HG03565 (cell line): ENCODE results near the gene PPP1R2C.

ENCODE experiments used
- ATAC-seq: cut with Tn5 transposase; IDR thresholded peaks from one replicate; pipeline ENCODE4 v1.9.1; 2021; ENCODE audit warnings: mild to moderate bottlenecking, moderate library complexity; ENCODE audit not compliant: unreplicated experiment

PPP1R2C gene

DNA sequence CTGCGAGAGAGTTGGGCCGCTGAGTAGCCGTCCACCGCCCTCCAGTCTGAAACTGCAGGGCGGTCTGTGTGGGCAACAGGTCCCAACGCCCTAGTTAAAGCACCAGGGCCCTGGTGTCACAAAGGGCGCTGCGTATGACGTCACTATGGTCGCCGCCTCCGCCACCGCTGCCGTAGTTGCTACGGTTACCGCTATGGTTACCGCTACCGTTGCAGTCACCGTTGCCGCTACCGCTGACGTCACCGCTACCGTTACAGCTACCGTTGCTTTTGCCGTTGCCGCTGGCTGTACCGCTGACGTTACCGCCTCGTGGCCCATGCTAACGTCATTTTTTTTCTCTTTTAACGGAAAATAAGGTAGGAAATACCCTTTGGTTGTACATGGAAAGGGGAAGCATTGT lies at the start of gene PPP1R2C:
Gene PPP1R2C (minus strand): TSS at position 68 of the 400 bp plus-strand sequence. CDS start 84 bp downstream, outside the sequence.
- no peak for ATAC-seq

- ATAC-seq = no peak
These were observed 47.2 kb upstream of the PPP1R2C start for GRCh38 chrX:42825201-42825600.

DNA sequence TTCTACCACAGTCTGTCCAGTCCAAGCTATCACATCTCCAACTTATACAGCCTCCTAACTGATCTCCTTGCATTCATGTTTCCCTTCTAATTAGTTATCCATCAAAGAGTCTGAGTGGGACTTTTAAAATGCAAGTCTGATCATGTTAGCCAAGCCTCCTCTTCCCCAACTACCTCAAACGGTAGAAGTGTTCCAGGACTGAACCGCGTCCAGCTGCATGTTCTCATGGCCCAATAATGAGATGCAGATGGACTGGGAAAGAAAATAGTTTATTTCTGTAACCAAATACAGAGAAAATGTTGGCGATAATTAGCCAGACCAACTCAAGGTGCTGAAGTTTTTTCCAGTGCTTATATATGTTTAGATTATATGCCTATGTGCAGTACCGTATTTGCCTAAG lies 46.6 kb upstream of the PPP1R2C start:
- ATAC-seq = no peak

DNA sequence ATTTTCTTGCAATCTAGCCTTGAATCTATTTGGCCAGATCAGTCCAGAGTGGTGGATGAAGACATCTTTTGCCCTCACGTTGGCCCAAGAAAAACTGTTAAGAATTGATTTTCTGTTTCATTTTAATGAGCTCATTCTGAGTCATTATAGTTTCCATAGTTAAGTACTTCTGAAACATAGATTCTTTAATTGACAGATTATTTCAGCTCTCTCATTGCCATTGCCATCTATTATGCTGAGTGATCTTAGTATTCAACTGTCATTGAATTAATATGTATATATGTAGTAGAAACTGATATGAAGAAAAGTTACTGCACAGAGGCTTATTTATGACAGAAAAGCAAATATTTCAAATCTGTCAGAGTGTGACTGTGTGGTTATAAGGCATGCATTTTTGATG lies 45.5 kb upstream of the PPP1R2C start:
- ATAC-seq = no peak

GRCh38 chrX:42821803-42822443 lies 44.0 kb upstream of the PPP1R2C start:
- no peak for ATAC-seq

DNA sequence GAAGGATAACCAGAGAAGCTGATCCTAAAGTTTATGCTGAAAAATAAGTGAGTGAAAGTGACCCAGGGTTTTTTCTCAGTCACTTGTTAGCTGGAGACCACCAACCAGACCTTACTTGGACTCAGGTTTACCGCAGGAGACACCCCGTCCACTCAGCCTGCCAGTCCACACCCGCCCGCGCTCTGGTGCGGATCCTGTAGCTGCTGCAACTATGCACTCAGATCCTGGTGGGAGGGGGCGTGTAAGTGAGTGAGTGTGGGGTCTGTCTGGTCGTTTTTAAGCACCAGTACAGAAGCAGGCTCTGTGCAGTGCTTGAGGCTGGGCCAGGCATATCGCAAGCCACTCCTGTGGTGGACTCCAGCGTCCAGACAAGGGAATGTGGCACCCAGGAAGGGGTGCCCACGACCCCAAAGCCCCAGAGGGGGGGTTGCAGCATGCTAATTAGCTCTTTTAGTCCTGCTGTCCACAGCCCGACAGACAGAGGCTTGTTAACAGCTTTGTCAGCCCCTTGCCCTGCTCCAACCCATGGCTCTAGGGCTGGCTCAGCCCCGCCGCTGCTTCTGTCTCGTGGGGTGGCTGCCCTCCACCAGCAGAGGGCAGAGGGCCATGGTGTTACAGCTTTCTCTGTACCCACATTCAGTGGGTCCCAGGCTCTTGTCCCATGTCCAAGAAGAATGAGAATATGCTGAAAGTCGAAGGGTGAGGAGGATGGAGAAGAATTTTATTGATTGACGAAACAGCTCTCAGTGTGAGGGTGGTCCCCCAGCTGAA lies 40.4 kb upstream of the PPP1R2C start:
- no peak for ATAC-seq

DNA sequence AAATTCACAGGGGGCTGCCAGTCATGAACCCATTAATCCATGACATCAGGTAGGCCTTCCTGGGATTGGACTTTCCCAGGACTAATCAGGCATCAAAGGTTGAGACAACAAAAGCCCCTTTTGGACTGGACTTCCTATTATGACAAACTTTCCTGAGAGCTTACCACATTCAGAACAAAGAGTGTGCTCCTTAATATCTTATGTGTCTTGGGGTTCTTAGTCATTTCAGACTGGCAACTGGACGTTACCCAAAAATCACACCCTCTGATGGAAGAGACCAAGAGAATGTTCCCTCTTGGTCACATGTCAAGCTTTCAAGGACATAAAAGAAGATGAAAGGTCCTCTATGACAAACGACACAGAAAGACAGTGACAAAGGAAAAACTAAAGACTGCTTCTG lies 31.6 kb upstream of the PPP1R2C start:
- no peak for ATAC-seq

- ATAC-seq = no peak
These were observed 29.4 kb upstream of the PPP1R2C start for GRCh38 chrX:42807393-42807792.

- ATAC-seq = no peak
These were observed 26.6 kb upstream of the PPP1R2C start for GRCh38 chrX:42804524-42804923.

GRCh38 chrX:42803320-42803719 lies 25.4 kb upstream of the PPP1R2C start:
- ATAC-seq = no peak

- no peak for ATAC-seq
These were observed 19.8 kb upstream of the PPP1R2C start for GRCh38 chrX:42797651-42798269.

DNA sequence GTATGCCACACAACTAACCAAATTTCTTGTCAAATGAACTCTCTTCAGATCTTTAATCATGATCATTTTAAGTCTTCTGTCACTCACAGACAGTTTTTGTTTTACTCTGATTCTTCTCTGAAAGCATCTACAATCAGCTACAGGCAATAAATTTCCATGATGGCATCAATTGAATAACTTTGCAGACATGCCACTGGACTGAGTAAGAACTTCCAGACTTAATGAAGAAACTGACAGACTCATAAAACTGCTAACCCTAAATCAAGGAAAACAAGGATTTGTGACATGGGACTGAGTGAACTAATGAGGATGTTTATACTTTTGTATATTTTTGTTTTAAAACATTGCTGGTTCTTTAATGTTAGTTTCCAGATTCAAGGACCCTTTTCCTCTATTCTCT lies 5.5 kb upstream of the PPP1R2C start:
- ATAC-seq = no peak

DNA sequence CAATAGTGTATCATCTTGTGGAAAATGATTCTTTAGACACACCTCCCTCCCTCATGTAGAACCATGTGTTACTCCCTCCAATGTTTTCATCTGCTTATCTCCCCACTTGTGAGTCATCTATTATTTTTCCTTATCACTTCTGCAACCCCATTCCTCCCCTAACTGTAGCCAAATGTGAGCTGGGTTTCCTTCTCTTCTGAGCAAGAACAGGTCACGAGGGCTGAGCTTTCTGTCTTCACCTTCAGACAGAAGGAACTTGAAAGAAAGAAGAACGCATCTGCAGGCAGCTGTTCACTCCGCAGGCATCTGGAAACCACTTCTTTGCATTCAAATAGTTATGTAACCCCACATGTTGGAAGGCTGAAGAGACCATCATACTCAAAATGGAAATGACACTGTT lies 1.8 kb downstream of the PPP1R2C start:
- ATAC-seq = no peak

- no peak for ATAC-seq
These were observed 5.1 kb downstream of the PPP1R2C start for GRCh38 chrX:42772874-42773273.

GRCh38 chrX:42771506-42772335 lies 6.2 kb downstream of the PPP1R2C start:
- ATAC-seq = no peak

DNA sequence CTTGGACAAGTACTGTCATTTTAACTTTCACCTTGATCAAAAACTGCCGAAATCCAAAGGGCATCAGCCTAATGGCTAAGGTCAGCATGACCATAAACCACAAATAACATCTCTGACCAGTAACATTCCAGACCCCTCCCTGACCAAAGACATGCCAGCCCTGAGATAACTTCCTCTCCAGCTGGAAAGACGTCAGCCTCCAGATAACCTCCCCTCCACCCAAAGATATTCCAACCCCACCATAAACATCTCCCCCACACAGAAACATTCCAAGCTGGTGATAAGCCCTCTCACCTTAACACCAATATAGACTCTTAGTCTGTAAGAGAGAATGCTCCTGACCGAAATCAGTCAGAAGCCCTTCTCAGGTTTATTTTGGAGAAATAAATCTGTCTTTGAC lies 7.4 kb downstream of the PPP1R2C start:
- no peak for ATAC-seq

DNA sequence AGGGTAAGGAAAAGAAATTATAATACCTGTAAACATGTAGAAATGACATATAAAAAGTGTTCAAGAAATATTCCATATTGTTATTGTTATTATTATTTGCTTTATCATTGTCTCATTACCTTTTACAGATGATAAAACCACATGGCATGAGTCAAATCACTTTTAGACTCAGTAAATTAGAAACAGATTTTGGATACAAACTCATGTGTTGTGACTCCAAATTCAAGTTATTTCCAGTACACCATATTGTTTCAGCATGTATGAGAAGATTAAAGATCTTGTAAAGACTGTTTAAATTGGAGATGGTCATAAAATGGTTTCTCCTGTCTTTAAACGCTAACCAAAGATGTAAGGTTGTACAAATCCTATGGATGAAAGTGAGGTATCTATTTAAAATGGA lies 18.1 kb downstream of the PPP1R2C start:
- ATAC-seq = no peak

DNA sequence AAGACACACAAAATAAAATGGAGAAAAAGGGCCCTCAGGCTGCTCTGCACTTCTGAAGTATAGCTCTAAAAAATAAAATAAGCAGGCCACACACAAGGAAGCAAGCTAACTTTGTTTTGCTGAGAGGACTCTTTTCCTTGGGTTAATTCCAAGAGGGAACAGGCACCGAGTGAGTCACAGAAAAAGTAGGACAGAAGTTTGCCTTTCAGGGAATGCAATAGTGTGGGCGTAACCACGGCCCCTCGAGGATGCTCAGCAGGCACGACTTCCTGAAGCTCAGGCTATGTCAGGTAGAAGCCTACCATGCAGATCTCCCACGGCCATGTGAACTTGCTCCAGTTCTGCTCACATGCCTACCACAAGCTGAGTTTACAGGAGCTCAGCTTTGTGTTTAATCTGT lies 22.1 kb downstream of the PPP1R2C start:
- ATAC-seq = no peak

- ATAC-seq = no peak
These were observed 23.4 kb downstream of the PPP1R2C start for GRCh38 chrX:42754603-42755002.

DNA sequence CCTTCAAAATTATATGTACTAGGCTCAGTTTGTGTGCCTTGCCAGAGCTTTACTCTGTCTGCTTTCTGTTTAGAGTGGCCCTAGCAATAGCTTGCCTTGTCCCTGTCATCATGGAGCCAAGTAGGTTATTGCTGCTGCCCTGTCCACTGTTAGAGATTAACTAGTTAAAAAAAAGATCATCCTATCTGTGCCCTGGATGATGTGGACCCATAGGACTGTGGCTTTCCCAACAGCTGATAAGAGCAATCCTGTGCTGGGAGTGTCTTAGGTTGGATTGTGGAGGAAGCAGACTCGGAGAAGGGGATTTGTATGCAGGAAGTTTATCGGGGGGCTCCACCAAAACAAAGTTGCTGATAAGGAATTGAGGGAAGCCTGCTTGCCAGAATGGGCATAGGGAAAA lies 23.8 kb downstream of the PPP1R2C start:
- ATAC-seq = no peak

GRCh38 chrX:42752730-42753129 lies 25.2 kb downstream of the PPP1R2C start:
- ATAC-seq = no peak
